Gastrocnemius medialis (tissue), 4 donors: Measurements from ENCODE around the gene C1orf232.

Source experiments
- CTCF ChIP-seq, 5 experiments: fragments of 450-650 bp in 3 of 5; fragments of 200-600 bp in 2 of 5; sonication (generic) in 2 of 5; IDR thresholded peaks in 4 of 5; conservative IDR thresholded peaks in 1 of 5; 1 replicate in 4 of 5; 2 replicates in 1 of 5; pipeline ENCODE4 v1.5.1; 2016 to 2019; ENCODE audit warnings: antibody characterized with exemption in 5 of 5, mild to moderate bottlenecking in 3 of 5, moderate library complexity in 3 of 5
- POLR2A ChIP-seq, 2 donors: fragments of 450-650 bp; IDR thresholded peaks; one replicate each; pipeline ENCODE4 v1.6.1; 2017; ENCODE audit warnings: antibody characterized with exemption in 2 of 2, mild to moderate bottlenecking in 2 of 2, moderate library complexity in 2 of 2

GRCh38 chr1:26124418-26125331 is 44.1 kb downstream of the C1orf232 start:
- TF ChIP-seq CTCF (IDR thresholded peaks at IDR 0.05 in 4 of 5, conservative IDR thresholded peaks at IDR 0.05 in 1 of 5): no peak
- TF ChIP-seq POLR2A (IDR thresholded peaks at IDR 0.05): no peak
